ENCODE results near the gene HNRNPD.
"Not testable (repeated sequence)": the region's sequence is repeated elsewhere in the genome, so short reads cannot be mapped to it uniquely, and the experiment has no call there.

Gene HNRNPD

GRCh38 chr4:82373816-82374625, at the start of gene HNRNPD:
Gene HNRNPD, minus strand, starts transcription at chr4:82373991. Its CDS starts 313 bp downstream, at chr4:82373678.
- DNase-seq (ENCODE audit: low read depth): peak; percentile 82

- no peak for DNase-seq (ENCODE audit: low read depth)
Measured at GRCh38 chr4:82422616-82423015, 48.8 kb upstream of the HNRNPD start.

- no peak for DNase-seq (ENCODE audit: low read depth)
Measured at GRCh38 chr4:82421796-82422560, 48.2 kb upstream of the HNRNPD start.

- DNase-seq (ENCODE audit: low read depth): no peak
Measured at GRCh38 chr4:82419451-82419850, 45.7 kb upstream of the HNRNPD start.

GRCh38 chr4:82415922-82416365, 42.2 kb upstream of the HNRNPD start:
- DNase-seq (ENCODE audit: low read depth): no peak

- DNase-seq (ENCODE audit: low read depth): not testable (repeated sequence)
Measured at GRCh38 chr4:82415061-82415460, 41.3 kb upstream of the HNRNPD start.

GRCh38 chr4:82403725-82404124, 29.9 kb upstream of the HNRNPD start:
- DNase-seq (ENCODE audit: low read depth): no peak

- DNase-seq (ENCODE audit: low read depth): no peak
Measured at GRCh38 chr4:82402196-82402775, 28.5 kb upstream of the HNRNPD start.

GRCh38 chr4:82401600-82401999, 27.8 kb upstream of the HNRNPD start:
- no peak for DNase-seq (ENCODE audit: low read depth)

GRCh38 chr4:82398263-82398662, 24.5 kb upstream of the HNRNPD start:
- DNase-seq (ENCODE audit: low read depth): no peak

- DNase-seq (ENCODE audit: low read depth): no peak
Measured at GRCh38 chr4:82397527-82397926, 23.7 kb upstream of the HNRNPD start.

GRCh38 chr4:82394896-82395295, 21.1 kb upstream of the HNRNPD start:
- DNase-seq (ENCODE audit: low read depth): no peak

GRCh38 chr4:82390061-82390460, 16.3 kb upstream of the HNRNPD start:
- not testable (repeated sequence) for DNase-seq (ENCODE audit: low read depth)

GRCh38 chr4:82388405-82388804, 14.6 kb upstream of the HNRNPD start:
- DNase-seq (ENCODE audit: low read depth): no peak

GRCh38 chr4:82386312-82386711, 12.5 kb upstream of the HNRNPD start:
- DNase-seq (ENCODE audit: low read depth): not testable (repeated sequence)

- no peak for DNase-seq (ENCODE audit: low read depth)
Measured at GRCh38 chr4:82382751-82383150, 9.0 kb upstream of the HNRNPD start.

- DNase-seq (ENCODE audit: low read depth): no peak
Measured at GRCh38 chr4:82381661-82382296, 8.0 kb upstream of the HNRNPD start.

- no peak for DNase-seq (ENCODE audit: low read depth)
Measured at GRCh38 chr4:82381235-82381634, 7.4 kb upstream of the HNRNPD start.

GRCh38 chr4:82380831-82381230, 7.0 kb upstream of the HNRNPD start:
- DNase-seq (ENCODE audit: low read depth): no peak

- DNase-seq (ENCODE audit: low read depth): no peak
Measured at GRCh38 chr4:82380344-82380743, 6.6 kb upstream of the HNRNPD start.

GRCh38 chr4:82376109-82376508, 2.3 kb upstream of the HNRNPD start:
- no peak for DNase-seq (ENCODE audit: low read depth)

- no peak for DNase-seq (ENCODE audit: low read depth)
Measured at GRCh38 chr4:82373486-82373815, 340 bp downstream of the HNRNPD start.
